Measurements from ENCODE around the gene PDSS2. TPM values are rescaled to one million over a fixed set of nuclear protein-coding genes. Genes with fewer than 3 reads are reported as not detected.

PDSS2 gene
- total RNA-seq, 1 experiment from 2014 or later: 16.1 TPM

- ChIA-PET POLR2A (ENCODE audit: low non-redundant PET) (no interaction called here), CTCF (no interaction called here)
- intact Hi-C loops (cut with micrococcal nuclease; ENCODE audit: unreplicated experiment): no loop called here
- no TSS peak for BruUV-seq (replicated peaks)
- TF ChIP-seq, protein P1, sequence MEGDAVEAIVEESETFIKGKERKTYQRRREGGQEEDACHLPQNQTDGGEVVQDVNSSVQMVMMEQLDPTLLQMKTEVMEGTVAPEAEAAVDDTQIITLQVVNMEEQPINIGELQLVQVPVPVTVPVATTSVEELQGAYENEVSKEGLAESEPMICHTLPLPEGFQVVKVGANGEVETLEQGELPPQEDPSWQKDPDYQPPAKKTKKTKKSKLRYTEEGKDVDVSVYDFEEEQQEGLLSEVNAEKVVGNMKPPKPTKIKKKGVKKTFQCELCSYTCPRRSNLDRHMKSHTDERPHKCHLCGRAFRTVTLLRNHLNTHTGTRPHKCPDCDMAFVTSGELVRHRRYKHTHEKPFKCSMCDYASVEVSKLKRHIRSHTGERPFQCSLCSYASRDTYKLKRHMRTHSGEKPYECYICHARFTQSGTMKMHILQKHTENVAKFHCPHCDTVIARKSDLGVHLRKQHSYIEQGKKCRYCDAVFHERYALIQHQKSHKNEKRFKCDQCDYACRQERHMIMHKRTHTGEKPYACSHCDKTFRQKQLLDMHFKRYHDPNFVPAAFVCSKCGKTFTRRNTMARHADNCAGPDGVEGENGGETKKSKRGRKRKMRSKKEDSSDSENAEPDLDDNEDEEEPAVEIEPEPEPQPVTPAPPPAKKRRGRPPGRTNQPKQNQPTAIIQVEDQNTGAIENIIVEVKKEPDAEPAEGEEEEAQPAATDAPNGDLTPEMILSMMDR (conservative IDR thresholded peaks at IDR 0.05; ENCODE audit: low read depth, low read length): no peak
- no peak for TF ChIP-seq EZH2 (IDR thresholded peaks at IDR 0.05; ENCODE audit: borderline replicate concordance, low read depth, low read length, poor library complexity, severe bottlenecking)
- H3K4me1 ChIP-seq (ENCODE audit: insufficient read depth, low read length, poor library complexity, severe bottlenecking): peaks cover 5% of the 10 kb centered on the region
- H3K9me3 ChIP-seq (ENCODE audit: low read depth, low read length, poor library complexity, severe bottlenecking): no peaks in the 10 kb centered on the region
- H3K27ac ChIP-seq (ENCODE audit: low read depth, low read length, poor library complexity, severe bottlenecking): no peak overlapping the region
- no peak overlapping the region for H3K4me3 ChIP-seq (ENCODE audit: low read depth, low read length, poor library complexity, severe bottlenecking)
- DNase-seq (ENCODE audit: low spot score): no peak
- H3K36me3 ChIP-seq (ENCODE audit: insufficient read depth, low read length, poor library complexity, severe bottlenecking): no peaks in the 10 kb centered on the region
- H3K27me3 ChIP-seq (replicated peaks; ENCODE audit: insufficient read depth, low read depth, low read length, poor library complexity): no peaks in the 10 kb centered on the region
These were observed 103.7 kb downstream of the PDSS2 start for GRCh38 chr6:107355659-107356058.

DNA sequence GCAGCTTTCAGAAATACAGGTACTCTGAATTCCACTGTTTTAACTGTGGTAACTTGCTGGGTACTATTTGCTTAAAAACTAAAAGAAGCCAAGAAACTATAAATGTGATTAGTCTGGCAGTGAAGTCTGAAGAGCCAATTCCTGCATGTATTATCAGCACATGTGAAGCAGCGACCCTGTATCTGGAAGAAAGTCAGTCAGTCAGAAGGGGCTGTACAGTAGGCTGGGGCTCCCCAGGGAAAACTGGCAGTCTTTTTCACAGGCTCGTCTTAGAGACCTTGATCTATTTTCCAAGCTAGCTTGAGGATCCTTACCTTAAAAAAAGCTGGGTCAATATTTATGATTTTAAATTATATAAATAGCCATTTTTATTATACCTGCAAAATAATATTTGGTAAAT is 104.9 kb downstream of the PDSS2 start:
- H3K27me3 ChIP-seq (replicated peaks; ENCODE audit: insufficient read depth, low read depth, low read length, poor library complexity): no peaks in the 10 kb centered on the region
- DNase-seq (ENCODE audit: low spot score): no peak
- intact Hi-C loops (cut with micrococcal nuclease; ENCODE audit: unreplicated experiment): no loop called here
- H3K27ac ChIP-seq (ENCODE audit: low read depth, low read length, poor library complexity, severe bottlenecking): no peak overlapping the region
- H3K9me3 ChIP-seq (ENCODE audit: low read depth, low read length, poor library complexity, severe bottlenecking): no peaks in the 10 kb centered on the region
- peaks cover 5% of the 10 kb centered on the region for H3K4me1 ChIP-seq (ENCODE audit: insufficient read depth, low read length, poor library complexity, severe bottlenecking)
- no peaks in the 10 kb centered on the region for H3K36me3 ChIP-seq (ENCODE audit: insufficient read depth, low read length, poor library complexity, severe bottlenecking)
- ChIA-PET POLR2A (ENCODE audit: low non-redundant PET) (no interaction called here), CTCF (no interaction called here)
- H3K4me3 ChIP-seq (ENCODE audit: low read depth, low read length, poor library complexity, severe bottlenecking): no peak overlapping the region
- TF ChIP-seq EZH2 (IDR thresholded peaks at IDR 0.05; ENCODE audit: borderline replicate concordance, low read depth, low read length, poor library complexity, severe bottlenecking): no peak
- BruUV-seq (replicated peaks): no TSS peak

DNA sequence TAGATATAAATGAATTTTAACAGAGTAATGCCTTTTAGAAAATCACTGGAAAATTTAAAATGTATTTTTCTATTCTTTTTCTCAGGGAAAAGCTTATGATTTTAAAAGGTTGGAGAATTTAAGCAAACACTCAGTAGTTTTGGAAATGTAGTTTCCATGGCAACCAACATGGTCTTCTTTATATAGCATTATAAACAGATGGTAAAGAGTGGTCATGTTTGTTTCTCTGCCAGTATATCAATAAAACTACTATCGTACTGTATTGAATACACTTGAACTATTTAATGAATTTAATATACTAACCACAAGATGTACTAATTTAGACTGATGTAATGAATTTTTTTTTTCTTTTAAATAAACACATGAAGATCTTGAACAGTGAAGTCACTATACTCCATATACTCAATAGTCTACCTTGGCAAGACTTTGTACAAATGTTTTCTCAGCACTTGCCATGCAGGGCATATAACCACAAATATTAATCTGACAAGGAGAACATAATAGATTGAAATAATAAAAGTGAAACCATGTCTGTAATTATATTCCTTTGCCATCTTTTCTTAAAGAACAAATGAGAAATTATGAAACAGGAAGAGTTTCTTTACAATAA is 105.5 kb downstream of the PDSS2 start:
- Histone ChIP-seq H3K4me3 (ENCODE audit: low read depth, low read length, poor library complexity, severe bottlenecking) (no peak overlapping the region), H3K27me3 (replicated peaks; ENCODE audit: insufficient read depth, low read depth, low read length, poor library complexity) (no peaks in the 10 kb centered on the region), H3K36me3 (ENCODE audit: insufficient read depth, low read length, poor library complexity, severe bottlenecking) (no peaks in the 10 kb centered on the region), H3K9me3 (ENCODE audit: low read depth, low read length, poor library complexity, severe bottlenecking) (no peaks in the 10 kb centered on the region), H3K4me1 (ENCODE audit: insufficient read depth, low read length, poor library complexity, severe bottlenecking) (peaks cover 5% of the 10 kb centered on the region), H3K27ac (ENCODE audit: low read depth, low read length, poor library complexity, severe bottlenecking) (no peak overlapping the region)
- no peak for DNase-seq (ENCODE audit: low spot score)
- CTCF ChIA-PET: interaction anchor here (0.7 to 1.3 kb wide), 2 partner anchors 36 to 318 kb away, joined by 3 read pairs; no protein-coding TSS in a partner anchor
- TF ChIP-seq, protein P1 (conservative IDR thresholded peaks at IDR 0.05; ENCODE audit: low read depth, low read length): no peak
- TF ChIP-seq EZH2 (IDR thresholded peaks at IDR 0.05; ENCODE audit: borderline replicate concordance, low read depth, low read length, poor library complexity, severe bottlenecking): no peak
- BruUV-seq (replicated peaks): no TSS peak
- POLR2A ChIA-PET (ENCODE audit: low non-redundant PET): no interaction called here
- intact Hi-C loops (cut with micrococcal nuclease; ENCODE audit: unreplicated experiment): no loop called here

DNA sequence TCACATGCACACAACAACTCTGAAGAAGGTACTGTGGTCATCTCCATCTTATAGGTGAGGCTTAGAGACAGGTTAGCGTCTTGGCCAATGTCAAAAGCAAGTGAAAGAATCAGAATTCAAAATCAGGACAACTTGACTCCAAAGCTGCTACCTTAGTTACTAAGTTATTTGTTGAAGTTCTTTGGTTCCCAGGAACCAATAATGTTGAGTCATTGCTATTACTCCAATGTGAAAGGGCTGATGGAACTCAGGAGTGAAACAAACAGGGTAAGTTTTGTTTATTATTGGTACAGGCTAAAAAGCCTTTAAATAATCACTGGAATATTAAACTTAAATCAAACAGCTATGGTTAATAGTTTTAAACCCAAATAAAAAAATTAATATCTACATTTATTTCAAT is 111.1 kb downstream of the PDSS2 start:
- intact Hi-C loops (cut with micrococcal nuclease; ENCODE audit: unreplicated experiment): no loop called here
- Histone ChIP-seq H3K4me1 (ENCODE audit: insufficient read depth, low read length, poor library complexity, severe bottlenecking) (peaks cover 25% of the 10 kb centered on the region), H3K9me3 (ENCODE audit: low read depth, low read length, poor library complexity, severe bottlenecking) (no peaks in the 10 kb centered on the region), H3K27me3 (replicated peaks; ENCODE audit: insufficient read depth, low read depth, low read length, poor library complexity) (no peaks in the 10 kb centered on the region), H3K4me3 (ENCODE audit: low read depth, low read length, poor library complexity, severe bottlenecking) (no peak overlapping the region), H3K36me3 (ENCODE audit: insufficient read depth, low read length, poor library complexity, severe bottlenecking) (no peaks in the 10 kb centered on the region), H3K27ac (ENCODE audit: low read depth, low read length, poor library complexity, severe bottlenecking) (no peak overlapping the region)
- no peak for TF ChIP-seq EZH2 (IDR thresholded peaks at IDR 0.05; ENCODE audit: borderline replicate concordance, low read depth, low read length, poor library complexity, severe bottlenecking)
- TF ChIP-seq, protein P1 (conservative IDR thresholded peaks at IDR 0.05; ENCODE audit: low read depth, low read length): no peak
- no TSS peak for BruUV-seq (replicated peaks)
- ChIA-PET POLR2A (ENCODE audit: low non-redundant PET) (interaction anchor here (0.7 kb wide), 1 partner anchor 131 kb away, joined by 3 read pairs; no protein-coding TSS in a partner anchor), CTCF (no interaction called here)
- no peak for DNase-seq (ENCODE audit: low spot score)
